ENCODE results near the gene SLC8A3. TPM values are rescaled to one million over a fixed set of nuclear protein-coding genes. Genes with fewer than 3 reads are reported as not detected.

Gene SLC8A3
- total RNA-seq, 2 donors from 2014 or later = 0.09 TPM; not detected in 1

DNA sequence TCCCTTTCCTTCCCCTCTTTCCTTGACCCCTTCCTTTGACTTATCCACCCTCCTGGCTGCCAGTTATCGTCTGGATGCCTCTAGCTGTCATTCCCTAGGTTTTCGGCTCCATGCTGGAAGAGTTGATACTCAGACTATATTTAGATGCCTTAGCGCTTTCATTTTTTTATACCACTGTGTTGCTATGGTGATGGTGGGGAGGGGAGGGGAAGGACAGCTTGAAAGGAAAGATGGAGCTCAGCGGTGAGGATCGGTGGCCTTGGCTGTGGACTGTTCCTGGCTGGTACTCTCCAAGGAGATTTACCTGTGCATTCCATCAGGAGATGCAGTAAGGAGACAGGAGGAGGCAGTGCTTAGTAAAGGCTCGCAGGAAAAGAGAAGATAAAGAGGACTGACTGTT, 108.7 kb downstream of the SLC8A3 start:
- H3K27ac Mint-ChIP-seq = no peak overlapping the region
- Histone ChIP-seq H3K27me3 (ENCODE audit: control insufficient read depth, insufficient read depth, low read length, poor library complexity, severe bottlenecking) (no peaks in the 10 kb centered on the region), H3K36me3 (ENCODE audit: control insufficient read depth, insufficient read depth, low read length) (no peaks in the 10 kb centered on the region), H3K9me3 (ENCODE audit: control insufficient read depth, low read length) (no peaks in the 10 kb centered on the region), H3K27ac (ENCODE audit: low read depth, low read length) (no peak overlapping the region), H3K9ac (ENCODE audit: extremely low read depth, low read length, poor library complexity, severe bottlenecking) (no peak overlapping the region), H3K4me3 (ENCODE audit: low read length) (no peak overlapping the region), H3K4me1 (ENCODE audit: control insufficient read depth, insufficient read depth, low read length) (no peaks in the 10 kb centered on the region)
- H3K27me3 Mint-ChIP-seq (ENCODE audit: insufficient read depth) = peaks cover 9% of the 10 kb centered on the region
- WGBS, 2 experiments (ENCODE audit: insufficient coverage in 1 of 2, insufficient read length in 1 of 2) = 93% methylated on average over 2 to 6 of the region's 6 CpGs
- no peaks in the 10 kb centered on the region for H3K9me3 Mint-ChIP-seq
- H3K4me3 Mint-ChIP-seq = no peak overlapping the region
- H3K36me3 Mint-ChIP-seq (ENCODE audit: low read depth) = no peaks in the 10 kb centered on the region
- TF ChIP-seq, protein P1, sequence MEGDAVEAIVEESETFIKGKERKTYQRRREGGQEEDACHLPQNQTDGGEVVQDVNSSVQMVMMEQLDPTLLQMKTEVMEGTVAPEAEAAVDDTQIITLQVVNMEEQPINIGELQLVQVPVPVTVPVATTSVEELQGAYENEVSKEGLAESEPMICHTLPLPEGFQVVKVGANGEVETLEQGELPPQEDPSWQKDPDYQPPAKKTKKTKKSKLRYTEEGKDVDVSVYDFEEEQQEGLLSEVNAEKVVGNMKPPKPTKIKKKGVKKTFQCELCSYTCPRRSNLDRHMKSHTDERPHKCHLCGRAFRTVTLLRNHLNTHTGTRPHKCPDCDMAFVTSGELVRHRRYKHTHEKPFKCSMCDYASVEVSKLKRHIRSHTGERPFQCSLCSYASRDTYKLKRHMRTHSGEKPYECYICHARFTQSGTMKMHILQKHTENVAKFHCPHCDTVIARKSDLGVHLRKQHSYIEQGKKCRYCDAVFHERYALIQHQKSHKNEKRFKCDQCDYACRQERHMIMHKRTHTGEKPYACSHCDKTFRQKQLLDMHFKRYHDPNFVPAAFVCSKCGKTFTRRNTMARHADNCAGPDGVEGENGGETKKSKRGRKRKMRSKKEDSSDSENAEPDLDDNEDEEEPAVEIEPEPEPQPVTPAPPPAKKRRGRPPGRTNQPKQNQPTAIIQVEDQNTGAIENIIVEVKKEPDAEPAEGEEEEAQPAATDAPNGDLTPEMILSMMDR (conservative IDR thresholded peaks at IDR 0.05) = no peak
- DNase-seq = no peak
- H3K4me1 Mint-ChIP-seq = peaks cover 11% of the 10 kb centered on the region

DNA sequence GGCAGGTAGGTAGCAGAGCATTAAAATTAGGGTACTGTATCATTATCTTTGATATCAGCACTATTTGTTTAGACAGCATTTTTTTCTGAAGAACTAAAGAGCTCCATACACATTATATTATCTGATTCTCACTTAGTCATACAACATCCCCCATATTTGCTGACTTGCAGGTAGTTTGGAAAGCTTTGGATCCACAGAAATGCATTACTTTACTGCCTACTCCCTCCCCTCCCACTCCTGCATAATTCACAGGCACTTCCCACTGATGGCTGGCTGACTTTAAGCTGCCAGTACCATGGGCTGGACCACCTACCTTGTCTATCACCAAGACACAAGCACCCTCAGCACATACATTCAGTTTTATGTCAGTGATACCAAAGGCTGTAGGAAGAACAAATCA, 110.4 kb downstream of the SLC8A3 start:
- H3K36me3 Mint-ChIP-seq (ENCODE audit: low read depth) = no peaks in the 10 kb centered on the region
- no peak overlapping the region for H3K27ac Mint-ChIP-seq
- H3K27me3 Mint-ChIP-seq (ENCODE audit: insufficient read depth) = peaks cover 9% of the 10 kb centered on the region

DNA sequence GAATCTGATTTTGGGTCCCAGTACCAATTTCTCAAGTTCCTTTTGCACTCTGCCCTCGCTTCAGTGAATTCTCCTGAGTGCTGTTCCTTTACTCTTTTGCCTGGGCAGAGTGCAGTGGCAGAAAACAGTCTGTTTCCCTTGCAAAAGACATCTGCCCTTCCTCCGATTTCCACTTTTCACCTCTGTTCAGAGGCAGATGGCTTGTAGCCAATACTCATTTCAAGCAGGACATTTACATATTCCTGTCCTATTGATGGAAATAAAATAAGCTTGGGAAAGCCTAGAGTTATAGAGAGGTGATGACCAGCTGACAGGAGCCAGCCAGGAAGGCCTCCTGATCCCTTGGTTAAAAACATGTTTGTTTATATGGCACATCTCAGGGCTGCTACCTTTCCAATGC, 111.0 kb downstream of the SLC8A3 start:
- H3K4me3 Mint-ChIP-seq = no peak overlapping the region
- no peak overlapping the region for H3K4me3 ChIP-seq (ENCODE audit: low read length)
- no peaks in the 10 kb centered on the region for H3K9me3 Mint-ChIP-seq
- TF ChIP-seq, protein P1 (conservative IDR thresholded peaks at IDR 0.05) = no peak
- H3K36me3 Mint-ChIP-seq (ENCODE audit: low read depth) = no peaks in the 10 kb centered on the region
- no peaks in the 10 kb centered on the region for H3K27me3 ChIP-seq (ENCODE audit: control insufficient read depth, insufficient read depth, low read length, poor library complexity, severe bottlenecking)
- no peaks in the 10 kb centered on the region for H3K36me3 ChIP-seq (ENCODE audit: control insufficient read depth, insufficient read depth, low read length)
- H3K9ac ChIP-seq (ENCODE audit: extremely low read depth, low read length, poor library complexity, severe bottlenecking) = no peak overlapping the region
- H3K4me1 ChIP-seq (ENCODE audit: control insufficient read depth, insufficient read depth, low read length) = no peaks in the 10 kb centered on the region
- WGBS, 2 experiments (ENCODE audit: insufficient coverage in 1 of 2, insufficient read length in 1 of 2) = 76 to 100% methylated on average over 1 to 2 of the region's 2 CpGs
- no peak for DNase-seq
- H3K27me3 Mint-ChIP-seq (ENCODE audit: insufficient read depth) = peaks cover 6% of the 10 kb centered on the region
- H3K9me3 ChIP-seq (ENCODE audit: control insufficient read depth, low read length) = no peaks in the 10 kb centered on the region
- no peaks in the 10 kb centered on the region for H3K4me1 Mint-ChIP-seq
- no peak overlapping the region for H3K27ac Mint-ChIP-seq
- H3K27ac ChIP-seq (ENCODE audit: low read depth, low read length) = no peak overlapping the region

More for the DNA sequence above, 110.4 kb downstream of the SLC8A3 start:
- Histone ChIP-seq H3K27ac (ENCODE audit: low read depth, low read length) (no peak overlapping the region), H3K27me3 (ENCODE audit: control insufficient read depth, insufficient read depth, low read length, poor library complexity, severe bottlenecking) (no peaks in the 10 kb centered on the region), H3K36me3 (ENCODE audit: control insufficient read depth, insufficient read depth, low read length) (no peaks in the 10 kb centered on the region), H3K9me3 (ENCODE audit: control insufficient read depth, low read length) (no peaks in the 10 kb centered on the region), H3K9ac (ENCODE audit: extremely low read depth, low read length, poor library complexity, severe bottlenecking) (no peak overlapping the region), H3K4me3 (ENCODE audit: low read length) (no peak overlapping the region), H3K4me1 (ENCODE audit: control insufficient read depth, insufficient read depth, low read length) (no peaks in the 10 kb centered on the region)
- TF ChIP-seq, protein P1 (conservative IDR thresholded peaks at IDR 0.05) = no peak
- Mint-ChIP-seq H3K4me1 (no peaks in the 10 kb centered on the region), H3K9me3 (no peaks in the 10 kb centered on the region), H3K4me3 (no peak overlapping the region)
- no peak for DNase-seq

Measured in endodermal cell (in vitro differentiated cells).